RWPE2 (cell line): ENCODE measurements around the gene GM2A.

Experiments used
- ATAC-seq: fragments of 200-7000 bp; cut with Tn5 transposase; 3 replicates; pipeline ENCODE4 v1.9.1; 2021; ENCODE audit warnings: low read depth
- DNase-seq: peaks from one replicate; pipeline ENCODE4 v3.0.0-alpha.2; 2020; ENCODE audit warnings: low spot score
- H3K27ac ChIP-seq: fragments of 450-650 bp; 2 replicates; pipeline ENCODE4 v1.5.1; 2017; ENCODE audit warnings: mild to moderate bottlenecking; ENCODE audit not compliant: poor library complexity, severe bottlenecking
- H3K27me3 ChIP-seq: fragments of 250-450 bp; sonication (Bioruptor Pico); 2 replicates; pipeline ENCODE4 v1.5.1; 2021; ENCODE audit warnings: mild to moderate bottlenecking, moderate library complexity; ENCODE audit not compliant: insufficient read depth, poor library complexity, severe bottlenecking
- H3K36me3 ChIP-seq: fragments of 250-450 bp; sonication (Bioruptor Pico); 2 replicates; pipeline ENCODE4 v1.5.1; 2020; ENCODE audit warnings: low read depth, mild to moderate bottlenecking, moderate library complexity
- H3K4me1 ChIP-seq: fragments of 250-450 bp; sonication (Bioruptor Pico); 2 replicates; pipeline ENCODE4 v1.5.1; 2021; ENCODE audit warnings: mild to moderate bottlenecking, moderate library complexity; ENCODE audit not compliant: insufficient read depth, poor library complexity, severe bottlenecking
- H3K4me3 ChIP-seq: fragments of 250-450 bp; sonication (Bioruptor Pico); 2 replicates; pipeline ENCODE4 v1.5.1; 2021; ENCODE audit warnings: mild to moderate bottlenecking, moderate library complexity; ENCODE audit not compliant: severe bottlenecking
- H3K9me3 ChIP-seq: fragments of 250-450 bp; sonication (Bioruptor Pico); 2 replicates; pipeline ENCODE4 v1.5.1; 2021; ENCODE audit warnings: mild to moderate bottlenecking, moderate library complexity; ENCODE audit not compliant: severe bottlenecking
- CTCF ChIP-seq: fragments of 450-650 bp; IDR thresholded peaks from one replicate; pipeline ENCODE4 v1.5.1; 2017; ENCODE audit warnings: mild to moderate bottlenecking, moderate library complexity; ENCODE audit not compliant: poor library complexity, severe bottlenecking

GM2A gene

DNA sequence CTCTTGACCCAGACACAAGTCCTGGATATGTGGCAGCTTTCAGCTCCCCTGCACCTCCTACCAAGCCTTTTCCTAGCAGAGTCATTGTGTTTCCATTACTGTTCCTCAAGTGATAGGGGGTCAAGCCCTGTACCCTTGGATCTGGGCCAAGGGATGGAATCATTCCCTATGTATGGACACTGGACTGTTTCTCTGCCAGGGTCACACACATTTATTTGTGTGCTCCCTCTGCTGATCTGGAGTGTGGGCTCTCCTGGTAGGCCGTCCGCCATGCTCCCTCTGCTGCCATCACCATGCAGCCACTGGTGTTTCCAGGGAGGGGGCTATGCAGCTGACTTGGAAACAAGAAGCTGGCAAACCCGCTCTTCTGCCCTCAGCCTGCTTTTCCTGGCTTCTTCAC lies 9.5 kb downstream of the GM2A start:
- Histone ChIP-seq H3K27ac (peak overlapping the region; percentile 91), H3K27me3 (no peaks in the 10 kb centered on the region), H3K36me3 (peaks cover 71% of the 10 kb centered on the region), H3K9me3 (no peaks in the 10 kb centered on the region), H3K4me3 (no peak overlapping the region), H3K4me1 (peaks cover 38% of the 10 kb centered on the region)
- DNase-seq (no peak), ATAC-seq (no peak)
- no peak for TF ChIP-seq CTCF

DNA sequence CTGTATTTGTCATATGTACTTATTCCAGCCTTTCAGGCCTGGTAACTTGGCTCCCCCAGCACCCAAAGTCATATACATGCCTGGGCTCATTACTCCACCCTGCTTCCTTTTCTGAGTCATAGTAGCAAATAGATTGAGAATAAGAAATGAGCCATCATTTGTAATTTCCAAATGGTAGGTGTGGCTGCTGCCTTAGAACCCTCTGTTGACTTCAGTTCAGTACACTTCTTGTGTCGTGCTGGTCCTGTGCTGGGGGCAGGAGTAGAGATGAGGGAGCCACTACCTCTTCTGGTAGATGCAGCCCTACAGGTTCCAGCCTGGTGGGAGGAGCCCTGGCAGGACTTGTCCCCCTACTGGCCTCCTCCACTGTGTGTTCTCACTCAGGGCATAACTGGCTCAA lies 11.1 kb downstream of the GM2A start:
- Histone ChIP-seq H3K27me3 (no peaks in the 10 kb centered on the region), H3K27ac (peak overlapping the region; percentile 91), H3K9me3 (no peaks in the 10 kb centered on the region), H3K4me1 (peaks cover 24% of the 10 kb centered on the region), H3K36me3 (peaks cover 83% of the 10 kb centered on the region), H3K4me3 (no peak overlapping the region)
- ATAC-seq (peak; percentile 97), DNase-seq (no peak)
- TF ChIP-seq CTCF: peak; percentile 6

DNA sequence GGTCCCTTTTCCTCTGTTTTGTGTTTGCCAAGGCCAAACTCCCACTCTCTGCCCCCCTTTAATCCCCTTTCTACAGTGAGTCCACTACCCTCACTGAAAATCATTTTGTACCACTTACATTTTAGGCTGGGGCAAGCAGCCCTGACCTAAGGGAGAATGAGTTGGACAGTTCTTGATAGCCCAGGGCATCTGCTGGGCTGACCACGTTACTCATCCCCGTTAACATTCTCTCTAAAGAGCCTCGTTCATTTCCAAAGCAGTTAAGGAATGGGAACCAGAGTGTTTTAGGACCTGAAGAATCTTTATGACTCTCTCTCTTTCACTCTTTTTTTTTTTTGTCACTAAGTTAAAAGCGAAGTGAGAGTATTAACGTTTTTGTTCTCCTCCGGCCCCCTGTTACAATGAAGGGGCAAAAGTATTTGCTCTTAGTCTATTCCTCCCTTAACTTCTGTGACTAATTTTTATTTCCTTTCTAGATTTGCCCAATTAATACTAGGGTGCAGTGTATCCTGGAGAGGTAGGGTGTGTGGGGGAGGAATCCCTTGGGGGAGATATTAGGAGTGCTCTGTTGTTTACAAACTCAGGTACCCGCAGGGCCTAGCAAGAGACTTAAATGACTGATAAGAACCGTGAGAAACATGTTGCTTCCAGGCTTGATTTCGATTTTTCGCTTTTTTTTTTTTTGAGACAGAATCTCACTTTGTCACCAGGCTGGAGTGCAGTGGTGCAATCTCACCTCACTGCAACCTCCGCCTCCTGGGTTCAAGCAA lies 14.7 kb downstream of the GM2A start:
- peaks cover 67% of the 10 kb centered on the region for H3K36me3 ChIP-seq
- no peak overlapping the region for H3K4me3 ChIP-seq
- ATAC-seq (no peak), DNase-seq (no peak)
- H3K4me1 ChIP-seq: peaks cover 23% of the 10 kb centered on the region
- H3K27me3 ChIP-seq: no peaks in the 10 kb centered on the region
- no peak for TF ChIP-seq CTCF
- no peak overlapping the region for H3K27ac ChIP-seq
- no peaks in the 10 kb centered on the region for H3K9me3 ChIP-seq

GRCh38 chr5:151270599-151270998 lies 17.6 kb downstream of the GM2A start:
- no peak for DNase-seq
- peak; percentile 40; the same call in 2 of the 3 replicates for ATAC-seq
- no peaks in the 10 kb centered on the region for H3K9me3 ChIP-seq
- no peak for TF ChIP-seq CTCF
- peaks cover 49% of the 10 kb centered on the region for H3K36me3 ChIP-seq
- no peaks in the 10 kb centered on the region for H3K27me3 ChIP-seq
- no peak overlapping the region for H3K27ac ChIP-seq
- no peak overlapping the region for H3K4me3 ChIP-seq
- H3K4me1 ChIP-seq: no peaks in the 10 kb centered on the region

DNA sequence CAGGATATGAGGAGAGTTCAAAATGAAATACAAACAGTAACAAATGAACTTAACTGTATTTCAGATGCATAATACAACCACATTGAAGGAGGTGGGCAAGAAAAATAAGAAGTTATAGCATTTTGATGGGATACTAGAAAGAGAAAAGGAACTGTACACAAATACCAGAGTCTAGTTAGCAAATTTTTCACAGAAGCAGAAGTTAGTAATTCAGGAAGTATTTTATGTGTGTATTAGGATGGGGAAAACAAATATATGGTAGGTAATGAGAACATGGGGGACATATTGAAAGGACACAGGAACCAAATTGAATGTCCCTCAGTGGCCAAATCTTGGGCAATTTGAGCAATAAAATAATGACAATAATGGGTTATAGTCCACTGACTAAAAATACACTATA lies 18.4 kb downstream of the GM2A start:
- H3K27ac ChIP-seq: no peak overlapping the region
- no peak for TF ChIP-seq CTCF
- ATAC-seq (no peak), DNase-seq (no peak)
- no peaks in the 10 kb centered on the region for H3K27me3 ChIP-seq
- peaks cover 41% of the 10 kb centered on the region for H3K36me3 ChIP-seq
- H3K4me1 ChIP-seq: no peaks in the 10 kb centered on the region
- H3K9me3 ChIP-seq: no peaks in the 10 kb centered on the region
- no peak overlapping the region for H3K4me3 ChIP-seq
